Liver (tissue), 9 donors: ENCODE results near the gene MEF2A. TPM values are rescaled to one million over a fixed set of nuclear protein-coding genes. Genes with fewer than 3 reads are reported as not detected.
A peak's percentile ranks its signal among the peaks of the same experiment; 100 is the strongest.

Source experiments
- DNase-seq: peaks from one replicate; pipeline ENCODE4 v3.0.0-alpha.2; 2017; ENCODE audit warnings: low spot score
- H3K27ac ChIP-seq, 2 donors: one replicate each; pipeline ENCODE4 v1.7.0; 2013; ENCODE audit warnings: inconsistent platforms in 2 of 2, low read length in 2 of 2, control low read depth in 1 of 2, low read depth in 1 of 2, mild to moderate bottlenecking in 1 of 2
- H3K27me3 ChIP-seq, 4 donors: one replicate each; pipeline versions ENCODE4 v1.6.1 to v1.7.0; 2013; ENCODE audit warnings: low read length in 3 of 4, inconsistent platforms in 1 of 4, mild to moderate bottlenecking in 1 of 4, moderate library complexity in 1 of 4; ENCODE audit not compliant: control insufficient read depth in 4 of 4, insufficient read depth in 4 of 4
- H3K36me3 ChIP-seq, 4 donors: one replicate each; pipeline versions ENCODE4 v1.6.1 to v1.7.0; 2013; ENCODE audit warnings: low read length in 3 of 4, mild to moderate bottlenecking in 3 of 4, low read depth in 1 of 4, moderate library complexity in 1 of 4; ENCODE audit not compliant: control insufficient read depth in 4 of 4, insufficient read depth in 3 of 4
- H3K4me1 ChIP-seq, 4 donors: one replicate each; pipeline versions ENCODE4 v1.6.1 to v1.7.0; 2013; ENCODE audit warnings: low read length in 3 of 4, mild to moderate bottlenecking in 3 of 4, moderate library complexity in 1 of 4; ENCODE audit not compliant: control insufficient read depth in 4 of 4, insufficient read depth in 4 of 4
- H3K4me3 ChIP-seq, 3 donors: one replicate each; pipeline versions ENCODE4 v1.6.1 to v1.7.0; 2013; ENCODE audit warnings: low read length in 3 of 3, control low read depth in 1 of 3, low read depth in 1 of 3, mild to moderate bottlenecking in 1 of 3
- H3K9ac ChIP-seq, 2 donors: one replicate each; pipeline ENCODE4 v1.7.0; 2013; ENCODE audit warnings: low read length in 2 of 2, mild to moderate bottlenecking in 2 of 2, moderate library complexity in 2 of 2, control low read depth in 1 of 2, low read depth in 1 of 2
- H3K9me3 ChIP-seq, 4 donors: one replicate each; pipeline versions ENCODE4 v1.6.1 to v1.7.0; 2013; ENCODE audit warnings: low read length in 3 of 4; ENCODE audit not compliant: control insufficient read depth in 4 of 4
- EGR1 ChIP-seq, 2 donors: IDR thresholded peaks; 2 replicates each; pipeline ENCODE4 v1.6.1; 2016 to 2018; ENCODE audit warnings: antibody characterized with exemption in 2 of 2, low read depth in 2 of 2
- FOXA2 ChIP-seq: IDR thresholded peaks from 2 replicates; pipeline ENCODE4 v1.6.1; 2016; ENCODE audit warnings: antibody characterized with exemption
- GABPA ChIP-seq, 2 donors: IDR thresholded peaks in 1 of 2; conservative IDR thresholded peaks in 1 of 2; 2 replicates each; pipeline ENCODE4 v1.6.1; 2016; ENCODE audit warnings: antibody characterized with exemption in 2 of 2, mild to moderate bottlenecking in 1 of 2, moderate library complexity in 1 of 2
- HNF4A ChIP-seq, 2 donors: conservative IDR thresholded peaks; 2 replicates each; pipeline ENCODE4 v1.6.1; 2016; ENCODE audit warnings: antibody characterized with exemption in 2 of 2, mild to moderate bottlenecking in 2 of 2
- HNF4G ChIP-seq: IDR thresholded peaks from 2 replicates; pipeline ENCODE4 v1.6.1; 2016; ENCODE audit warnings: antibody characterized with exemption
- JUND ChIP-seq, 2 donors: IDR thresholded peaks; 2 replicates each; pipeline ENCODE4 v1.6.1; 2016; ENCODE audit warnings: antibody characterized with exemption in 2 of 2
- MAX ChIP-seq: IDR thresholded peaks from 2 replicates; pipeline ENCODE4 v1.6.1; 2016; ENCODE audit warnings: antibody characterized with exemption
- NR2F2 ChIP-seq: IDR thresholded peaks from 2 replicates; pipeline ENCODE4 v1.6.1; 2016; ENCODE audit warnings: antibody characterized with exemption
- RAD21 ChIP-seq, 2 donors: IDR thresholded peaks; 2 replicates each; pipeline ENCODE4 v1.6.1; 2016; ENCODE audit warnings: antibody characterized with exemption in 2 of 2, mild to moderate bottlenecking in 2 of 2
- RXRA ChIP-seq, 2 donors: IDR thresholded peaks; 2 replicates each; pipeline ENCODE4 v1.6.1; 2017 to 2018; ENCODE audit warnings: antibody characterized with exemption in 2 of 2, mild to moderate bottlenecking in 1 of 2
- SP1 ChIP-seq: IDR thresholded peaks from 2 replicates; pipeline ENCODE4 v1.6.1; 2018; ENCODE audit warnings: antibody characterized with exemption, mild to moderate bottlenecking
- TAF1 ChIP-seq: conservative IDR thresholded peaks from 2 replicates; pipeline ENCODE4 v1.6.1; 2016; ENCODE audit warnings: antibody characterized with exemption, mild to moderate bottlenecking
- YY1 ChIP-seq: IDR thresholded peaks from 2 replicates; pipeline ENCODE4 v1.6.1; 2016; ENCODE audit warnings: antibody characterized with exemption, mild to moderate bottlenecking
- WGBS: extraction: QIAGEN DNeasy Blood & Tissue Kit; methylation state at CpG from one replicate; pipeline ENCODE4 v1.1.7; 2013; 5-methylcytosine and 5-hydroxymethylcytosine counted together
- polyA plus RNA-seq, 2 donors: library from polyadenylated mRNA; stranded (reverse) in 1 of 2; unstranded in 1 of 2; fragments of 200-250 nt in 1 of 2; fragments of >200 nt in 1 of 2; fragmentation: Nextera tagmentation in 1 of 2; extraction: Ambion mirVana in 1 of 2; gene quantifications; one replicate each; pipeline versions ENCODE4 v1.2.1 to v1.2.3, GENCODE V29; 2013 to 2015
- total RNA-seq, 2 donors: library from RNA; depleted of rRNA; stranded (reverse); fragments of >200 nt; gene quantifications; one replicate each; pipeline ENCODE4 v1.2.3, GENCODE V29; 2014
- TF ChIP-seq, protein P1 (sequence below): fragments of 150-350 bp; IDR thresholded peaks from 2 replicates; pipeline ENCODE4 v1.5.1; 2017; ENCODE audit warnings: improper control_type of control experiment, low read depth, low read length; ENCODE audit not compliant: missing input control
- TF ChIP-seq, protein P2 (sequence below): IDR thresholded peaks from 2 replicates; pipeline ENCODE4 v1.6.1; 2016; ENCODE audit warnings: antibody characterized with exemption
- TF ChIP-seq, protein P3 (sequence below): IDR thresholded peaks from 2 replicates; pipeline ENCODE4 v1.6.1; 2016; ENCODE audit warnings: antibody characterized with exemption
- donor health status: healthy.
- donor health status: healthy.
- donor health status: healthy.
- donor health status: healthy.
- donor health status: healthy.

The MEF2A gene
- total and polyA plus RNA-seq, 4 donors, result 8.5 to 45.9 (median 18.2) TPM

- Histone ChIP-seq H3K4me1 (peaks cover 11 to 40% (median 38%) of the 10 kb centered on the region in 4 donors), H3K4me3 (no peak overlapping the region), H3K9me3 (no peaks in the 10 kb centered on the region), H3K36me3 (no peaks in the 10 kb centered on the region), H3K27ac (peak overlapping the region; percentile 72 to 94), H3K9ac (no peak overlapping the region), H3K27me3 (no peaks in the 10 kb centered on the region)
- 68% methylated on average over 3 of the region's 3 CpGs for WGBS
- TF ChIP-seq MAX (no peak), JUND (IDR thresholded peaks at IDR 0.05) (no peak), HNF4G (no peak), EGR1 (IDR thresholded peaks at IDR 0.05; ENCODE audit: low read depth in 2 of 2) (no peak), RXRA (IDR thresholded peaks at IDR 0.05) (no peak), SP1 (no peak), HNF4A (conservative IDR thresholded peaks at IDR 0.05) (no peak), FOXA2 (no peak), GABPA (IDR thresholded peaks at IDR 0.05 in 1 of 2, conservative IDR thresholded peaks at IDR 0.05 in 1 of 2) (no peak)
- DNase-seq, result no peak
Observed at GRCh38 chr15:99613481-99613880, 47.7 kb downstream of the MEF2A start.

GRCh38 chr15:99613887-99614647 lies 48.3 kb downstream of the MEF2A start:
- H3K4me1 ChIP-seq, result peaks cover 11 to 45% (median 43%) of the 10 kb centered on the region in 4 donors
- H3K27ac ChIP-seq, result peak overlapping the region; percentile 72 to 94

More at GRCh38 chr15:99613887-99614647, 48.3 kb downstream of the MEF2A start:
- no peaks in the 10 kb centered on the region for H3K27me3 ChIP-seq
- no peaks in the 10 kb centered on the region for H3K36me3 ChIP-seq
- H3K4me3 ChIP-seq, result no peak overlapping the region
- H3K9me3 ChIP-seq, result no peaks in the 10 kb centered on the region
- no peak for DNase-seq
- H3K9ac ChIP-seq, result no peak overlapping the region
- TF ChIP-seq HNF4A (conservative IDR thresholded peaks at IDR 0.05), result peak; percentile 89 to 93
- TF ChIP-seq, protein P1, sequence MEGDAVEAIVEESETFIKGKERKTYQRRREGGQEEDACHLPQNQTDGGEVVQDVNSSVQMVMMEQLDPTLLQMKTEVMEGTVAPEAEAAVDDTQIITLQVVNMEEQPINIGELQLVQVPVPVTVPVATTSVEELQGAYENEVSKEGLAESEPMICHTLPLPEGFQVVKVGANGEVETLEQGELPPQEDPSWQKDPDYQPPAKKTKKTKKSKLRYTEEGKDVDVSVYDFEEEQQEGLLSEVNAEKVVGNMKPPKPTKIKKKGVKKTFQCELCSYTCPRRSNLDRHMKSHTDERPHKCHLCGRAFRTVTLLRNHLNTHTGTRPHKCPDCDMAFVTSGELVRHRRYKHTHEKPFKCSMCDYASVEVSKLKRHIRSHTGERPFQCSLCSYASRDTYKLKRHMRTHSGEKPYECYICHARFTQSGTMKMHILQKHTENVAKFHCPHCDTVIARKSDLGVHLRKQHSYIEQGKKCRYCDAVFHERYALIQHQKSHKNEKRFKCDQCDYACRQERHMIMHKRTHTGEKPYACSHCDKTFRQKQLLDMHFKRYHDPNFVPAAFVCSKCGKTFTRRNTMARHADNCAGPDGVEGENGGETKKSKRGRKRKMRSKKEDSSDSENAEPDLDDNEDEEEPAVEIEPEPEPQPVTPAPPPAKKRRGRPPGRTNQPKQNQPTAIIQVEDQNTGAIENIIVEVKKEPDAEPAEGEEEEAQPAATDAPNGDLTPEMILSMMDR, result no peak
- no peak for TF ChIP-seq GABPA (IDR thresholded peaks at IDR 0.05 in 1 of 2, conservative IDR thresholded peaks at IDR 0.05 in 1 of 2)
- TF ChIP-seq SP1, result peak; percentile 36
- TF ChIP-seq EGR1 (IDR thresholded peaks at IDR 0.05; ENCODE audit: low read depth in 2 of 2), result peak in 1 of 2 donors; percentile 11
- peak; percentile 68 to 80 for TF ChIP-seq RXRA (IDR thresholded peaks at IDR 0.05)
- TF ChIP-seq TAF1, result no peak
- TF ChIP-seq, protein P2, sequence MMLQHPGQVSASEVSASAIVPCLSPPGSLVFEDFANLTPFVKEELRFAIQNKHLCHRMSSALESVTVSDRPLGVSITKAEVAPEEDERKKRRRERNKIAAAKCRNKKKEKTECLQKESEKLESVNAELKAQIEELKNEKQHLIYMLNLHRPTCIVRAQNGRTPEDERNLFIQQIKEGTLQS, result peak; percentile 71
- peak; percentile 63 for TF ChIP-seq YY1
- no peak for TF ChIP-seq NR2F2
- peak; percentile 17 to 19 for TF ChIP-seq RAD21 (IDR thresholded peaks at IDR 0.05)
- TF ChIP-seq, protein P3, sequence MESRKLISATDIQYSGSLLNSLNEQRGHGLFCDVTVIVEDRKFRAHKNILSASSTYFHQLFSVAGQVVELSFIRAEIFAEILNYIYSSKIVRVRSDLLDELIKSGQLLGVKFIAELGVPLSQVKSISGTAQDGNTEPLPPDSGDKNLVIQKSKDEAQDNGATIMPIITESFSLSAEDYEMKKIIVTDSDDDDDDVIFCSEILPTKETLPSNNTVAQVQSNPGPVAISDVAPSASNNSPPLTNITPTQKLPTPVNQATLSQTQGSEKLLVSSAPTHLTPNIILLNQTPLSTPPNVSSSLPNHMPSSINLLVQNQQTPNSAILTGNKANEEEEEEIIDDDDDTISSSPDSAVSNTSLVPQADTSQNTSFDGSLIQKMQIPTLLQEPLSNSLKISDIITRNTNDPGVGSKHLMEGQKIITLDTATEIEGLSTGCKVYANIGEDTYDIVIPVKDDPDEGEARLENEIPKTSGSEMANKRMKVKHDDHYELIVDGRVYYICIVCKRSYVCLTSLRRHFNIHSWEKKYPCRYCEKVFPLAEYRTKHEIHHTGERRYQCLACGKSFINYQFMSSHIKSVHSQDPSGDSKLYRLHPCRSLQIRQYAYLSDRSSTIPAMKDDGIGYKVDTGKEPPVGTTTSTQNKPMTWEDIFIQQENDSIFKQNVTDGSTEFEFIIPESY, result peak; percentile 21
- peak; percentile 25 for TF ChIP-seq FOXA2
- peak; percentile 81 to 86 for TF ChIP-seq JUND (IDR thresholded peaks at IDR 0.05)
- WGBS, result 39% methylated on average over 6 of the region's 6 CpGs
